Subcutaneous adipose tissue (tissue), 4 donors: ENCODE data around the gene DTX3. TPM values are rescaled to one million over a fixed set of nuclear protein-coding genes. Genes with fewer than 3 reads are reported as not detected.

Experiments
- CTCF ChIP-seq: fragments of 450-650 bp; IDR thresholded peaks from one replicate; pipeline ENCODE4 v1.5.1; 2016; ENCODE audit warnings: low read depth, mild to moderate bottlenecking, control low read depth, antibody characterized with exemption, moderate library complexity
- total RNA-seq, 4 donors: library from RNA; depleted of rRNA; stranded (reverse); fragments of >200 nt; gene quantifications; one replicate each; pipeline ENCODE4 v1.1.0, GENCODE V29; 2016

Gene DTX3
- total RNA-seq, 4 donors from 2014 or later = 1.8 to 4.8 (median 4.0) TPM

- TF ChIP-seq CTCF = no peak
Measured at GRCh38 chr12:57592551-57593165, 12.0 kb upstream of the DTX3 start.

GRCh38 chr12:57593187-57593586 is 11.4 kb upstream of the DTX3 start:
- TF ChIP-seq CTCF = no peak

GRCh38 chr12:57600395-57600794 is 4.2 kb upstream of the DTX3 start:
- TF ChIP-seq CTCF = no peak

GRCh38 chr12:57602544-57602943 is 2.1 kb upstream of the DTX3 start:
- no peak for TF ChIP-seq CTCF

GRCh38 chr12:57603324-57603723 is 1.3 kb upstream of the DTX3 start:
- TF ChIP-seq CTCF = no peak

- TF ChIP-seq CTCF = no peak
Measured at GRCh38 chr12:57603815-57604453, 690 bp upstream of the DTX3 start.

GRCh38 chr12:57604992-57605810 is 577 bp downstream of the DTX3 start:
- TF ChIP-seq CTCF = no peak
